GM12872 (cell line): Measurements from ENCODE around the gene PHF23.

ENCODE experiments used
- TF ChIP-seq, protein P1 (sequence below): IDR thresholded peaks from 3 replicates; pipeline ENCODE4 v1.5.1; 2011; ENCODE audit warnings: low read depth, mild to moderate bottlenecking, low read length, moderate library complexity; ENCODE audit not compliant: insufficient read depth

Gene PHF23

DNA sequence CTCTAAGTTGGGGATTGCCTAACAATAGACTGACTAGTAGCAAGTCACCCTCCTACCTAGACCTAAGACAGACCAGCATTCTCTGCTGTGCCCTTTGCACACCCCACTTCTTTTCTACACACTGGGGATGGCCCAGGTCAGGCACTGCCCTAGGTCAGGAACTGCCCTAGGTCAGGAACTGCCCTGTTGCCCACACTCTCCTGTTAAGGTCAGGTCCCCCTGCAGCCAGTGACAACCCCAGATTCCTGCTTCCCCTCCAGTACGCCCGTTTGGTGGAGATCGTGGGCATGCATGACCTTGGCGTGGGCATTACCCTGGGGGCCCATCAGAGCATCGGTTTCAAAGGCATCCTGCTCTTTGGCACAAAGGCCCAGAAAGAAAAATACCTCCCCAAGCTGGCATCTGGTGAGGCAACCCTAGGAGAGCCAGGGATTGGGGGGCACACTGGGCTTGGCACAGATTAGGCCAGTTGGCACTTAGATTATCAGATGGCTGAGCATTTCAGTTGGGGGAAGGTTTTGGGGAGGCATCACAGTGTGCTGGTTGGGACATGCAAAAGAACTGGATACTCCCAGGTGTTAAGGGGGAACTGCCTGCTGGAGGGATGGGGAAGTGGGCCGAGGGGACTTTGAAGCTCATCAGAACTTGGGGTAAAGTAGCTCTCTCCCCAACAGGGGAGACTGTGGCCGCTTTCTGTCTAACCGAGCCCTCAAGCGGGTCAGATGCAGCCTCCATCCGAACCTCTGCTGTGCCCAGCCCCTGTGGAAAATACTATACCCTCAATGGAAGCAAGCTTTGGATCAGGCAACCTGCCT, 17.8 kb downstream of the PHF23 start:
- TF ChIP-seq, protein P1, sequence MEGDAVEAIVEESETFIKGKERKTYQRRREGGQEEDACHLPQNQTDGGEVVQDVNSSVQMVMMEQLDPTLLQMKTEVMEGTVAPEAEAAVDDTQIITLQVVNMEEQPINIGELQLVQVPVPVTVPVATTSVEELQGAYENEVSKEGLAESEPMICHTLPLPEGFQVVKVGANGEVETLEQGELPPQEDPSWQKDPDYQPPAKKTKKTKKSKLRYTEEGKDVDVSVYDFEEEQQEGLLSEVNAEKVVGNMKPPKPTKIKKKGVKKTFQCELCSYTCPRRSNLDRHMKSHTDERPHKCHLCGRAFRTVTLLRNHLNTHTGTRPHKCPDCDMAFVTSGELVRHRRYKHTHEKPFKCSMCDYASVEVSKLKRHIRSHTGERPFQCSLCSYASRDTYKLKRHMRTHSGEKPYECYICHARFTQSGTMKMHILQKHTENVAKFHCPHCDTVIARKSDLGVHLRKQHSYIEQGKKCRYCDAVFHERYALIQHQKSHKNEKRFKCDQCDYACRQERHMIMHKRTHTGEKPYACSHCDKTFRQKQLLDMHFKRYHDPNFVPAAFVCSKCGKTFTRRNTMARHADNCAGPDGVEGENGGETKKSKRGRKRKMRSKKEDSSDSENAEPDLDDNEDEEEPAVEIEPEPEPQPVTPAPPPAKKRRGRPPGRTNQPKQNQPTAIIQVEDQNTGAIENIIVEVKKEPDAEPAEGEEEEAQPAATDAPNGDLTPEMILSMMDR: no peak

DNA sequence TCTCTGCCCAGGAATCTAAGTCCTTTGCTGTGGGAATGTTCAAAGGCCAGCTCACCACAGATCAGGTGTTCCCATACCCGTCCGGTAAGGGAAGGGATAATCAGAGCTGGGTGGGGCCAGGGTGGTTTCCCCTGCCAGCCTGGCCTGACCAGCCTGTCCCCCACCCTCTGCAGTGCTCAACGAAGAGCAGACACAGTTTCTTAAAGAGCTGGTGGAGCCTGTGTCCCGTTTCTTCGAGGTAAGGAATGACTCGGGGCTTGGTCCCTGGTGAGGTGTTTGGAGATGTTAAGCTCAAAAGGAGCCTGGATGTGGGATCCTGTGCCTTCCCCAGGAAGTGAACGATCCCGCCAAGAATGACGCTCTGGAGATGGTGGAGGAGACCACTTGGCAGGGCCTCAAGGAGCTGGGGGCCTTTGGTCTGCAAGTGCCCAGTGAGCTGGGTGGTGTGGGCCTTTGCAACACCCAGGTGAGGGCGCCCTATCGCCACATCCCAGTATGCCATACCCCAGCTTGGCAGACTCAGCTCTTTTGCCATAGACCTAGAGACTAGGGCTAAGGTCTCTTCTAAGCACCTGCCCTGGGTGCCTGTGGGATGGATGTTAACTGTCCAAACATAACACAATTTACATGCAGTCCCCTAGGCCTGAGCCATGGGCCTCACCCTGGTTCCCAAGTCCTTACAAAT, 18.5 kb downstream of the PHF23 start:
- TF ChIP-seq, protein P1: peak; percentile 70

DNA sequence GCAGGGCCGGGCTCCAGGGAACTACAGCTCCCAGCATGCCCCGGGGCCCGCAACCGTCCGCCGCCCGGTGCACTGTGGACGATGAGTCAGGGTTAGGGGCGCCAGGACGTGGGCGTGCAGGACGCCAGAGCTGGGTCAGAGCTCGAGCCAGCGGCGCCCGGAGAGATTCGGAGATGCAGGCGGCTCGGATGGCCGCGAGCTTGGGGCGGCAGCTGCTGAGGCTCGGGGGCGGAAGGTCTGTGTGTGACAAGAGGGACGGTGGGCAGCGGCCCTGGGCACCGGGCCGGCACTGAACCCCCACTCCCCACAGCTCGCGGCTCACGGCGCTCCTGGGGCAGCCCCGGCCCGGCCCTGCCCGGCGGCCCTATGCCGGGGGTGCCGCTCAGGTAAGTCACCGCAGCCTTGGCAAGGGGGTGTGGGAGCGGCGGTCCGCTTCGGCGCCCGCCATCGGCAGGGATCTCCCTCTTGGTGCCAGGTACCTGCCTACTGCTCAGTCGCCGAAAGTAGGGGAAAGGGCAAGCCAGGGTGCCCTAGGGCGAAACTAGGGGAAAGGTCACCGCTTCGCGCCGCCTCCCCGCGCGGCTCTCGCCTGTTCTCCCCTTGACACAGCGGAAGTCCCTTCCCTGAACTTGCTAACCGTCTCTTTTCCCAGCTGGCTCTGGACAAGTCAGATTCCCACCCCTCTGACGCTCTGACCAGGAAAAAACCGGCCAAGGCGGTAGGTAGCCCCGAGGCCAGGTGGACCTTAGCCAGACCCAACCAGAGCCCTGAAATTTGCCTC, 19.3 kb downstream of the PHF23 start, which contains the start of the genes ACADVL and DLG4:
Gene ACADVL (plus strand): TSS at position 127 of the 781 bp plus-strand sequence. CDS start 47 bp downstream, at position 174.
Gene DLG4 (minus strand): TSS at position 25 of the 781 bp plus-strand sequence.
- TF ChIP-seq, protein P1: no peak

DNA sequence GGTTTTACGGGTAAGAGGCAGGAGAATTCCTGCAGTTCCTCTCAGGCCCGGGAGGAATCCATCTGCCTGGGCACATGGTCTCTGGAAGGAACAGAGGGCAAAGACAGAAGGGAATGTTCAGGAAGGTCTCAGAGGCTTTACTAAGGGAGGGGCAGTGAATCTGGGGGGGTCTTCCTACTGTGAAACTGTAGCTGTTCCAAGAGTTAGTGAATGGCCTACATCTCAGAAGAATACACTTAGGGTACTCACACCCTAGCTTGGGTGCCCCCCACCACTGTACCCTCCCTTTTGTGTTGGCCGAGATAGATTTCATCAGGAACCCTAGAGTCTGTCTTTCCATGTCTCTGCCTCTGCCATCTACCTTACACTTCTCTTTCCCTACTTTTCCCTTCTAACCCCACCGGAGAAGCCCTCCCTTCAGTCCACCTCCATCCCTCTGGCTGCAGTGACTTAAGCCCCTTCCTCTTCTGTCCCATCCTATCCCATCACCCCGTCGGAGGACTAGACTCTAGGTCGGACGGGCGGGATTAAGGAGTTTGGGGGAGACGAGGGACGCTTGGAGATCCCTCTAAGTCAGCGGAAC, 19.9 kb downstream of the PHF23 start:
- TF ChIP-seq, protein P1: no peak

DNA sequence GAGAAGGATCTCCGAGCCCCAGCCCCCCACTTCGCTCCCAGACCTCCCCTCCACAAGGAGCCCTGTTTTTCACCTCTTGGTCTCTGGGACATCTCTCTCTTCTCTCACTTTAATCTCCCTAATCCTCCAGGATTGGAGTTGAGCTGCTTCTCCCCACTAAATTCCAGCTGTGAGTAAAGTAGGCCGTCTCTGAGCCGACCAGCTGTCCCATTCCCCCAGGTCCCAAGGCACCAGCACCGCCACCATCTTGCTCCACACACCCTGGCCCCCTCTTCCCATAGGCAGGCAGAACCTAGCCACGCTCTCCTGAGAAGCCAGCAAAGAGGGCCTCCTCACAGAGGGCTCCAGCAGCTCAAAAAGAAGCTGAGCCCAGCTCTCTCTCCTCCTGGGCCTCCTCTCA, 20.5 kb downstream of the PHF23 start:
- TF ChIP-seq, protein P1: no peak

DNA sequence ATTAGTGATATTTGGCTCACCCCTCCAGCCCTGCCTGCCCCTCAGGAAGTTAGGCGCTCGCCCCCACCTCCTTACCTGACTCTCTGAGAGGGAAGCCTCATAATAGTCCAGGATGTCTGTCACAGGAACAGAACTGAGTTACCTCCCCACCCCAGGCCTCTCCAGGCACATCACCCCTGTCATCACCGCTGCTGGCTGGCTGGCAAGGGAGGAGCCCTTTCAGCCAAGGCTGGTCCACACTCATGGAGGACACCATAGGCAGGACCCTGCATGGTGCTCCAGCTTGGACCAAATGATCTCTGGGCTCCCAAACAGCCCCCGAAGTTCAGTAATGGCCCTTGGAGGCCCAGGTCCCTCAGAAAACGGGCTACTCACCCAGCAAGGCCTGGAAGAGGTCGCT, 21.1 kb downstream of the PHF23 start:
- TF ChIP-seq, protein P1: no peak
